T-helper 17 cell (primary cell): Measurements from ENCODE around the gene GRAMD4. TPM values are rescaled to one million over a fixed set of nuclear protein-coding genes. Genes with fewer than 3 reads are reported as not detected.

Experiments used
- ATAC-seq: fragments of 150-1000 bp; cut with Tn5 transposase; 2 replicates; pipeline ENCODE4 v1.10.0; 2021; ENCODE audit warnings: mild to moderate bottlenecking, moderate library complexity
- DNase-seq, 3 donors: peaks; one replicate each; pipeline versions ENCODE4 v3.0.0 to v3.0.0-alpha.2; 2020 to 2021
- H3K9me3 ChIP-seq: one replicate; pipeline ENCODE4 v1.7.0; 2013; ENCODE audit warnings: low read length, mild to moderate bottlenecking; ENCODE audit not compliant: control insufficient read depth, poor library complexity, severe bottlenecking
- H3K27ac Mint-ChIP-seq: one replicate; pipeline ENCODE4 v1.8.0; 2022; ENCODE audit warnings: mild to moderate bottlenecking, moderate library complexity, mixed read lengths
- H3K27me3 Mint-ChIP-seq: one replicate; pipeline ENCODE4 v1.8.0; 2022; ENCODE audit warnings: mixed read lengths
- H3K36me3 Mint-ChIP-seq: one replicate; pipeline ENCODE4 v1.8.0; 2022; ENCODE audit warnings: low read depth, mixed read lengths
- H3K4me1 Mint-ChIP-seq: one replicate; pipeline ENCODE4 v1.8.0; 2022; ENCODE audit warnings: mild to moderate bottlenecking, mixed read lengths
- H3K4me3 Mint-ChIP-seq: one replicate; pipeline ENCODE4 v1.8.0; 2022; ENCODE audit warnings: mild to moderate bottlenecking, moderate library complexity, mixed read lengths
- total RNA-seq, 4 donors: library from RNA in 2 of 4; stranded (reverse) in 2 of 4; gene quantifications; one replicate each; pipeline ENCODE4 v1.2.3 and lab custom pipeline; 2022 to 2026

Gene GRAMD4
- total RNA-seq, 2 donors from 2014 or later = 14.2 to 14.5 TPM

GRCh38 chr22:46691571-46691970 lies 71.4 kb downstream of the GRAMD4 start:
- no peaks in the 10 kb centered on the region for H3K9me3 ChIP-seq
- H3K27ac Mint-ChIP-seq = no peak overlapping the region
- DNase-seq (no peak), ATAC-seq (no peak)
- H3K36me3 Mint-ChIP-seq = peaks cover 3% of the 10 kb centered on the region
- peaks cover 15% of the 10 kb centered on the region for H3K4me1 Mint-ChIP-seq
- H3K4me3 Mint-ChIP-seq = no peak overlapping the region
- no peaks in the 10 kb centered on the region for H3K27me3 Mint-ChIP-seq

GRCh38 chr22:46693634-46694415 lies 73.6 kb downstream of the GRAMD4 start:
- DNase-seq = no peak
- Mint-ChIP-seq H3K27me3 (no peaks in the 10 kb centered on the region), H3K4me1 (peaks cover 9% of the 10 kb centered on the region), H3K27ac (peak overlapping the region; percentile 45), H3K4me3 (no peak overlapping the region), H3K36me3 (peaks cover 3% of the 10 kb centered on the region)
- H3K9me3 ChIP-seq = no peaks in the 10 kb centered on the region
- ATAC-seq = no peak

- Mint-ChIP-seq H3K27me3 (no peaks in the 10 kb centered on the region), H3K4me1 (peaks cover 6% of the 10 kb centered on the region), H3K4me3 (no peak overlapping the region), H3K27ac (peak overlapping the region; percentile 45), H3K36me3 (peaks cover 5% of the 10 kb centered on the region)
- no peak for DNase-seq
- no peak for ATAC-seq
- no peaks in the 10 kb centered on the region for H3K9me3 ChIP-seq
Measured at GRCh38 chr22:46694416-46695170, 74.4 kb downstream of the GRAMD4 start.

GRCh38 chr22:46695346-46696228 lies 75.4 kb downstream of the GRAMD4 start:
- Mint-ChIP-seq H3K27ac (peak overlapping the region; percentile 45), H3K27me3 (no peaks in the 10 kb centered on the region), H3K4me3 (no peak overlapping the region), H3K36me3 (peaks cover 5% of the 10 kb centered on the region), H3K4me1 (peaks cover 5% of the 10 kb centered on the region)
- no peak for DNase-seq
- no peaks in the 10 kb centered on the region for H3K9me3 ChIP-seq
- no peak for ATAC-seq

GRCh38 chr22:46696229-46696518 lies 76.0 kb downstream of the GRAMD4 start:
- Mint-ChIP-seq H3K27ac (no peak overlapping the region), H3K27me3 (no peaks in the 10 kb centered on the region), H3K4me1 (peaks cover 3% of the 10 kb centered on the region), H3K36me3 (peaks cover 5% of the 10 kb centered on the region), H3K4me3 (no peak overlapping the region)
- DNase-seq (no peak), ATAC-seq (no peak)
- no peaks in the 10 kb centered on the region for H3K9me3 ChIP-seq

GRCh38 chr22:46696614-46697013 lies 76.4 kb downstream of the GRAMD4 start:
- Mint-ChIP-seq H3K36me3 (peaks cover 5% of the 10 kb centered on the region), H3K4me1 (peaks cover 3% of the 10 kb centered on the region)

GRCh38 chr22:46697811-46698515 lies 77.8 kb downstream of the GRAMD4 start:
- Mint-ChIP-seq H3K27me3 (no peaks in the 10 kb centered on the region), H3K4me1 (peaks cover 3% of the 10 kb centered on the region), H3K27ac (peak overlapping the region; percentile 6), H3K4me3 (no peak overlapping the region), H3K36me3 (peaks cover 5% of the 10 kb centered on the region)
- H3K9me3 ChIP-seq = no peaks in the 10 kb centered on the region
- ATAC-seq = no peak
- no peak for DNase-seq

More at GRCh38 chr22:46696614-46697013, 76.4 kb downstream of the GRAMD4 start:
- H3K27me3 Mint-ChIP-seq = no peaks in the 10 kb centered on the region
- no peaks in the 10 kb centered on the region for H3K9me3 ChIP-seq
- ATAC-seq = no peak
- peak overlapping the region; percentile 6 for H3K27ac Mint-ChIP-seq
- DNase-seq = no peak
- no peak overlapping the region for H3K4me3 Mint-ChIP-seq

GRCh38 chr22:46699091-46699490 lies 78.9 kb downstream of the GRAMD4 start:
- no peak overlapping the region for H3K4me3 Mint-ChIP-seq
- DNase-seq = no peak
- no peak for ATAC-seq
- peaks cover 5% of the 10 kb centered on the region for H3K4me1 Mint-ChIP-seq
- H3K36me3 Mint-ChIP-seq = peaks cover 5% of the 10 kb centered on the region
- H3K27me3 Mint-ChIP-seq = no peaks in the 10 kb centered on the region
- H3K27ac Mint-ChIP-seq = no peak overlapping the region
- H3K9me3 ChIP-seq = no peaks in the 10 kb centered on the region

- DNase-seq = no peak
- Mint-ChIP-seq H3K36me3 (peaks cover 7% of the 10 kb centered on the region), H3K27ac (no peak overlapping the region), H3K27me3 (no peaks in the 10 kb centered on the region), H3K4me3 (no peak overlapping the region), H3K4me1 (peaks cover 8% of the 10 kb centered on the region)
- no peak for ATAC-seq
- H3K9me3 ChIP-seq = no peaks in the 10 kb centered on the region
Measured at GRCh38 chr22:46701262-46701661, 81.1 kb downstream of the GRAMD4 start.

- Mint-ChIP-seq H3K4me3 (no peak overlapping the region), H3K27ac (no peak overlapping the region), H3K4me1 (peaks cover 13% of the 10 kb centered on the region), H3K27me3 (no peaks in the 10 kb centered on the region), H3K36me3 (peaks cover 11% of the 10 kb centered on the region)
- DNase-seq (no peak), ATAC-seq (no peak)
- no peaks in the 10 kb centered on the region for H3K9me3 ChIP-seq
Measured at GRCh38 chr22:46703171-46703995, 83.2 kb downstream of the GRAMD4 start.

GRCh38 chr22:46703996-46704370 lies 83.8 kb downstream of the GRAMD4 start:
- Mint-ChIP-seq H3K27me3 (no peaks in the 10 kb centered on the region), H3K27ac (peak overlapping the region; percentile 77), H3K36me3 (peaks cover 13% of the 10 kb centered on the region), H3K4me3 (no peak overlapping the region), H3K4me1 (peaks cover 11% of the 10 kb centered on the region)
- DNase-seq (no peak), ATAC-seq (no peak)
- H3K9me3 ChIP-seq = no peaks in the 10 kb centered on the region

GRCh38 chr22:46706060-46706459 lies 85.9 kb downstream of the GRAMD4 start:
- no peaks in the 10 kb centered on the region for H3K27me3 Mint-ChIP-seq
- H3K4me3 Mint-ChIP-seq = no peak overlapping the region
- H3K27ac Mint-ChIP-seq = peak overlapping the region; percentile 84
- no peak for DNase-seq
- no peak for ATAC-seq
- H3K4me1 Mint-ChIP-seq = peaks cover 13% of the 10 kb centered on the region
- H3K9me3 ChIP-seq = no peaks in the 10 kb centered on the region
- peaks cover 17% of the 10 kb centered on the region for H3K36me3 Mint-ChIP-seq
